ENCODE data around the gene PLCH1.

DNA sequence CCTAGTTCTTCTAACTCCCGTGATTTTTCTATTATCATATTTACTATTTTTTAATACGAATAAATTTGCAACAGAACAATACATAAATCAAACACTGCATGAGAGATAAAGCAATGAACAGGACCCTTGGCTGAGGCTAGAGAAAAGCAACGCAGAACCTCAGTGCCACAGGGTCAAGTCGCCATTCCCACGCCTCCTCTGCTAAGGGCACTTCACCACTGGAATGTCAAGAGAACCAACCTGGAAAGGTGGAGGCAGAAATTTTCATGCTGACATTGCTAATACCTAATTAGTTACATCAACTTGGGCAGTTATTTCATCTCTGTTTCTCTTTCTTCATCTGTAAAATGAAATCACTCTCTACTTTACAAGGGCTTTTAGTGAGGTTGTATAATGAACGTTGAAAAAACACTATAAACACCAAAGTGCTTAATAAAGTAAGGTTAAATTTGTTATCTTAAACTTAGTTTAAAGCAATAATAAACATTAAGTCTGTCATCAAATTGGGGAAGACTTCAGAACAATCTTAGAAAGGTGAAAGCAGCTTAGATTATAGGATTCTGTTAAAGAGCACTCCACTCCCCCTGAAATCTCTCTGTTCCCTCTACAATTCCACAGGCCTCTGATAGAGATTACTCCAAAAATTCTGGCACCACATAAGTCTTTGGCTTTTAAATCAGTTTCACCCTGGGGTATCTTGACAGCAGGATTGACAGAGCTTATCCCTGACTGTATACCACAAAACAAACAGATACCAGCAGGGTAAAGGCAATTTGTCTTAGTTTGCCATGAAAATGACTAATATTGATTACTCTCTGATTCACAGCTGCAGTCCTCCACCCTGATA lies 41.9 kb downstream of the PLCH1 start:
- TF ChIP-seq, protein P1, sequence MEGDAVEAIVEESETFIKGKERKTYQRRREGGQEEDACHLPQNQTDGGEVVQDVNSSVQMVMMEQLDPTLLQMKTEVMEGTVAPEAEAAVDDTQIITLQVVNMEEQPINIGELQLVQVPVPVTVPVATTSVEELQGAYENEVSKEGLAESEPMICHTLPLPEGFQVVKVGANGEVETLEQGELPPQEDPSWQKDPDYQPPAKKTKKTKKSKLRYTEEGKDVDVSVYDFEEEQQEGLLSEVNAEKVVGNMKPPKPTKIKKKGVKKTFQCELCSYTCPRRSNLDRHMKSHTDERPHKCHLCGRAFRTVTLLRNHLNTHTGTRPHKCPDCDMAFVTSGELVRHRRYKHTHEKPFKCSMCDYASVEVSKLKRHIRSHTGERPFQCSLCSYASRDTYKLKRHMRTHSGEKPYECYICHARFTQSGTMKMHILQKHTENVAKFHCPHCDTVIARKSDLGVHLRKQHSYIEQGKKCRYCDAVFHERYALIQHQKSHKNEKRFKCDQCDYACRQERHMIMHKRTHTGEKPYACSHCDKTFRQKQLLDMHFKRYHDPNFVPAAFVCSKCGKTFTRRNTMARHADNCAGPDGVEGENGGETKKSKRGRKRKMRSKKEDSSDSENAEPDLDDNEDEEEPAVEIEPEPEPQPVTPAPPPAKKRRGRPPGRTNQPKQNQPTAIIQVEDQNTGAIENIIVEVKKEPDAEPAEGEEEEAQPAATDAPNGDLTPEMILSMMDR (conservative IDR thresholded peaks at IDR 0.05; ENCODE audit: low read length), result no peak
- TF ChIP-seq EZH2phosphoT487 (IDR thresholded peaks at IDR 0.05; ENCODE audit: borderline replicate concordance, low read depth, low read length), result no peak

Measured in OCI-LY7 (cell line).